Keratinocyte (primary cell): ENCODE measurements around the gene NECTIN4.

Experiments
- CTCF ChIP-seq, 3 experiments: IDR thresholded peaks in 1 of 3; conservative IDR thresholded peaks in 1 of 3; optimal IDR thresholded peaks in 1 of 3; 2 replicates in 2 of 3; 3 replicates in 1 of 3; pipeline versions ENCODE3 to v1.5.1; 2011; ENCODE audit warnings: low read length in 3 of 3, mild to moderate bottlenecking in 3 of 3, moderate library complexity in 2 of 3, control low read depth in 1 of 3, inconsistent platforms in 1 of 3; ENCODE audit not compliant: insufficient read depth in 2 of 3; ENCODE audit errors: extremely low read depth in 1 of 3
- EZH2 ChIP-seq: IDR thresholded peaks from one replicate; pipeline ENCODE4 v1.6.1; 2012; ENCODE audit warnings: inconsistent platforms, mild to moderate bottlenecking, low read length, moderate library complexity

- no peak for TF ChIP-seq CTCF (optimal IDR thresholded peaks at IDR 0.05 in 1 of 3, IDR thresholded peaks at IDR 0.05 in 1 of 3, conservative IDR thresholded peaks at IDR 0.05 in 1 of 3; ENCODE audit: extremely low read depth in 1 of 3, insufficient read depth in 2 of 3, low read length in 3 of 3)
- TF ChIP-seq EZH2, result no peak
These were observed 36.5 kb downstream of the NECTIN4 start for GRCh38 chr1:161052899-161053298.
